HG03045 (cell line): ENCODE data around the gene ACSL3.
"Not testable (repeated sequence)": the region's sequence is repeated elsewhere in the genome, so short reads cannot be mapped to it uniquely, and the experiment has no call there.

Source experiments
- ATAC-seq: cut with Tn5 transposase; IDR thresholded peaks from one replicate; pipeline ENCODE4 v1.9.1; 2021; ENCODE audit warnings: mild to moderate bottlenecking, moderate library complexity; ENCODE audit not compliant: unreplicated experiment

Gene ACSL3

GRCh38 chr2:222968550-222969155, 107.8 kb downstream of the ACSL3 start:
- no peak for ATAC-seq

- no peak for ATAC-seq
Measured at GRCh38 chr2:222969491-222969890, 108.7 kb downstream of the ACSL3 start.

- no peak for ATAC-seq
Measured at GRCh38 chr2:222972420-222972819, 111.6 kb downstream of the ACSL3 start.

- no peak for ATAC-seq
Measured at GRCh38 chr2:222973237-222973636, 112.4 kb downstream of the ACSL3 start.

GRCh38 chr2:222973733-222974132, 112.9 kb downstream of the ACSL3 start:
- no peak for ATAC-seq

GRCh38 chr2:222976521-222977061, 115.8 kb downstream of the ACSL3 start:
- no peak for ATAC-seq

GRCh38 chr2:222977121-222977520, 116.3 kb downstream of the ACSL3 start:
- no peak for ATAC-seq

- ATAC-seq = no peak
Measured at GRCh38 chr2:222978850-222979249, 118.0 kb downstream of the ACSL3 start.

- ATAC-seq = no peak
Measured at GRCh38 chr2:222979484-222979883, 118.6 kb downstream of the ACSL3 start.

GRCh38 chr2:222982010-222982908, 121.4 kb downstream of the ACSL3 start:
- ATAC-seq = no peak

GRCh38 chr2:222982909-222983265, 122.1 kb downstream of the ACSL3 start:
- no peak for ATAC-seq

- no peak for ATAC-seq
Measured at GRCh38 chr2:222984908-222985307, 124.1 kb downstream of the ACSL3 start.

GRCh38 chr2:222989431-222989830, 128.6 kb downstream of the ACSL3 start:
- ATAC-seq = no peak

GRCh38 chr2:222990206-222990605, 129.4 kb downstream of the ACSL3 start:
- ATAC-seq = not testable (repeated sequence)

- ATAC-seq = no peak
Measured at GRCh38 chr2:222992137-222992536, 131.3 kb downstream of the ACSL3 start.
